HG03571 (cell line): ENCODE measurements around the gene AHDC1.
"Not testable (repeated sequence)": the region's sequence is repeated elsewhere in the genome, so short reads cannot be mapped to it uniquely, and the experiment has no call there.

Experiments
- ATAC-seq: cut with Tn5 transposase; IDR thresholded peaks from one replicate; pipeline ENCODE4 v1.9.1; 2021; ENCODE audit not compliant: unreplicated experiment

AHDC1 gene

DNA sequence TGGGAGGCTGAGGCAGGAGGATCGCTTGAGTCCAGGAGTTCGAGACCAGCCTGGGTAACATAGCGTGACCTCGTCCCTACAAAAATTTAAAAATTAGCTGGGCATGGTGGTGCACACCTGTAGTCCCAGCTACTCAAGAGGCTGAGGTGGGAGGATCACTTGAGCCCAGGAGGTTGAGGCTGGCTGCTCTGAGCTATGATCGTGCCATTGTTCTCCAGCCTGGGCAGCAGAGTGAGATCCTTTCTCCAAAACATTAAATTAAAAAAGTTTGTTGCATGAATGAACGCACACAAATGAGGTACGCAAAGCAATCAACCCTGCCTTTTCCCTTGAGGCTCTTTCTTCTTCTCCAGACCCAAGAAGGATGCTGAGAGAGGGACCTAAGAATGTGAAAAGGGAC is 50.1 kb downstream of the AHDC1 start:
- not testable (repeated sequence) for ATAC-seq

DNA sequence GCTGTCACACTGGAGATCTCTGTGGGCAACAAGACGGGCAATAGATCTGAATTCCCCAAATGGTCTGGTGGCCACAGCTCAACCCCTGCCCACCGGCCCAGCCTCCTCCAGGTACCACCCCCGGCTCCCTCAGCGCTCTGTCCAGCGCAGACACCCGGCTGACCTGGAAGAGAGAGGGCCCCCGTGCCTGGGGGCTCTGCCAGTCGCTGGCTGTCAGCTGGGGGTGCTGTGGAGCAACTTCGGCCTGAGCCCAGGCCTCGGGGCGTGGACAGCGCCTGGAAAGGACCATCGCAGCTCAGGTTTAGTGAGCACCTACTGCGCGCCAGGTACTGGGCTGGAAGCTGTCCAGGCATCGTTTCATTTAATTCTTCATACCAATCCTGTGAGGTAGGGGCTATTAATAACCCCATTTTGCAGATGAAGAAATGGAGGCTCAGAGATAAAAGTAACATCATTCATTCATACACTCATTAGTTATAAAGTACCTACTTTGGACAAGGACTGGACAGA is 51.0 kb downstream of the AHDC1 start:
- ATAC-seq = no peak

DNA sequence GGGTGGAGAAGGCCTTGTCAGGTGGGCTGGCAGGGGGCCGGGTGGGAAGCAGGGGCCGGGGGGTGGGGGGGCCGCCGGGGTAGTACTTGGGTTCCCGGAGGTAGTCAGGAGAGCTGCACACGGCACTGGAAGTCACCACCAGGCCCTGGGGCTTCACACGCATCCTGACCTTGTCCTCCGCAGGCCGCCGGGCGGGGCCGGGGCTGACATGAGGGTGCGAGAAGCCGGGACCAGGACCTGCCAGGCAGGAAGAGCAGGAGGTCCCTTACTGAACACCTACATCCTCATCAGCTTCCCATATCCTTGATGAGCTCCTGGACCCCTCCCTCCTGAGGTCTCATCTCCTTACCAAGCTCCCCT is 52.0 kb downstream of the AHDC1 start:
- ATAC-seq = no peak

DNA sequence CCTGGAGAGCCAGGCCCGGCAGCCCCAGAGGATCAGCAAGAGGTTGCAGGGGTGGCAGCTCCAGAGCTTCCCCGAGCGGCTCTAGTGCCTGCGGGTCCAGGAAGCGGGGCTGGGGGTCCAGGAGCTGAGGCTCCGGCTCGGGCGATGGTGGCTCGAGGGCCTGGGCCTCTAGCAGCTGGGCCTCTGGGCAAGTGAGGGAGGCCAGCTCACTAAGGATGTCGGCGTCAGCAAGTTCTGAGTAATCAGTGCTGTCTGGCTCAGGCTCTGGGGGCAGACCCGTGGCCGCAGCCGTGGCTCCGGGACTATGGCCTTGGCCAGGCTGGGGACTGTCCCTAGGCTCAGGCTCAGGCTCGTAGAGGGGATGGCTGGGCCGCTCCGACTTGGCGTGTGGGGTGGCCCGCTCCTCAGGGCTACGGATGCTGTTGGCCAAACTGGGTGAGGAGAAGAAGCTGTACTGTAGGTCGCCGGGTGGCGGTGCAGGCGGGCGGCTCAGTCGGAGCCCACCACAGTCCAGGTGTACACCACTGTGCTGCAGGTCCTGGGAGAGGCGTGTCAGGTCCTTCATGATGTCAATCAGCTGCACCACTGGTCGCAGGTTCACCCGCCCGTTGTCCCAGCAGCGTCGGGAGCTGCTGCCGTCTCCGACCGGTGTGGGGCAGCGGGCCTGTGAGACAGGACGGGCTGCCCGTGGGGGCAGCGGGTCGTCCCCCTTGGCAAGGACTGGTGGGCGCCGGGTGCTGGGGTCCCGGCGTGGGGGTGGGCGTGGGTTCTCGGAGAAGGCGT is 52.6 kb downstream of the AHDC1 start:
- ATAC-seq = no peak

DNA sequence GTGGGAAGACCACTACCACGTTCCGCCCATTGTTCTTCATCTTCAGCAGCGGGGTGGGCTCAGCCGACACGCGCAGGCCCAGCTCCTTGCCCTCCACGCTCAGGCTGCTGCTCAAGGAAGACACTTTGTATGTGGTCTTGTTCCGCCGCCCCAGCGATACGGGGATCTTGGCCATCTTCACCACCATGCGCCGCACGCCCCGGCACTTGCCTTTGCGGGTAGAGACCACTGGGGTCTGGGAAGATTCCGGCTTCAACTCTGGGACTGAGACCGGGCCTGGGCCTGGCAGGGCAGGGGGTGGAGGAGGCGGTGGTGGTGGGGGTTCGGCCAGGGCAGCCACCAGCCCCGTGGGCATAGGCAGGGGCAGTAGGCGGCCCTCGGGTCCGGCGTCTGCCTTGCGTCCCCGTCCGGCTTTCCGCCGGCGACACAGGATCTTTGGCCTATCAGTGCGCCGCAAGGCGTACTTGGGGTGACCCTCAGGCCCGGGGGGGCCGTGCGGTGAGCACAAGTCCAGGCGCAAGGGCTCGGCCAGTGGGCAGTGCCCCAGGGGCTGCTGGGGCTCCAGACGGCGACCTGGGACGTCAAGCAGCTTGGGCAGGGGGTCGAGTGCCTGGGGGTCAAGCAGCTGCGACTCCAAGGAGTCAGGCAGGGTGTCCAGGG is 53.3 kb downstream of the AHDC1 start:
- no peak for ATAC-seq

DNA sequence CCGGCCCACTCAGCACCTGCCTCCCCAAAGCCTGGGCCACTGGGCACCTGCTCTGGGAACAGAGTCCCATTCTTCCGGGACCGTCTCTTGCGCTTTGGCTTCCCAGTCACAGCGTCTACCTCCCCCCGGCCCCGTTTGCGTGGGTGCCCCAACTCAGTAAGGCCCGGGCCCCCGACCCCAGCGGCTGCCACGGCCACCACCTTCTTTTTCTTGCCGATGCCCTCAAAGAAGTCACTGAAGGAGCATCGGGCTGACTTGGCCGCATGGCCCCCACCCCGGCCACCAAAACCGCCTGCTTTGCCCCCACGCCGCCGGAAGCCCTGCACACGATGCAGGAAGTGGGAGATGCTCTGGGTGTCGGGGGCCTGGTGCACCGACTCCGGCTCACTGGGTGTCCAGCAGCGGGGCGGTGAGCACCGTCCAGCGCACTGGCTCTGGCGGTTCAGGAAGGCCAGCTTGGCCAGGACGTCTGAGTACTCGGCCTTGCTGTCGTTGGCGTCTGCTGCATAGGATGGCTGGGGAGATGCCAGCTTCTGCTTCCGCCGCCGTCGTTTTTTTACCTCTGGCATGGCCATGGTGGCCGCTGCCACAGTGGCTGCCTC is 54.0 kb downstream of the AHDC1 start:
- no peak for ATAC-seq

DNA sequence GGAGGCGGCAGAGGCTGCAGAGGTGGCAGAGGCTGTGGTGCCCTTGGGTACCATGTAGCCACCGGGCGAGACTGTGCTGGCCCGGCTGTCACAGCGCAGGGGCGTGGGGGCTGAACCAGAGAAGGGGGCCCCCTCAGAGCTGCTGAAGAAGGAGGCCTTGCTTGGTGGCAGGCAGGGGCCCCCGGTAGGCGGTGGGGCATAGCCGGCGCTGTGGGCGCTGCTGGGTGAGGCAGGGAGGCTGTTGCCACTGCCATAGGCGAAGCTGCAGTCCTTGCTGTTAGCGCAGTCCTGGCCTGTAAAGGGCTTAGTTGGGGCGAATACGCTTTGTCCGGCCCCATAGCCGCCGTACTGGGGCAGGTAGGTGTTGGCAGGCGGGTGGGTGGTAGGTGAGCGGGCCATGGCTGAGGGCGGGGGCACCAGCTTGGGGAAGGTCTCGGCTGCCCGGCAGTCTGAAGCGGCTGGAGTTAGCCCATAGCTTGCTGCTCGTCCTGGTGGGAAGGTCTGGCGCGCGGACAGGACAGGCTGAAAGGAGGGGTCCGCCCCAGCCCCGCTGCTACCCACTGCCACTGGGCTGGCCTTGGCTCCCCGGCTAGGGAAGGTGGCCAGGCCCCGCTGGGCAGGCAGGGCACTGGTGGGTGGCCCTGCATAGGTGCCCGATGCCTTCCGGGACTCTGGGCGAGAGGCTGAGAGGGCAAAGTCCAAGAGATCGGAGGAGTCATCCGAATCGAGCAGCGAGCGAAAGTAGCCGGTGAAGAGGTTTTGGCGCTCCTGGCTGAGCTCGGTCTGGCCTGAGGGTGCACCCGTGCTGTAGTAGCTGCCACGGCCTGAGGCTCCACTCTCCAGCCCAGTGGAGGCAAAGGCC is 54.9 kb downstream of the AHDC1 start:
- no peak for ATAC-seq

DNA sequence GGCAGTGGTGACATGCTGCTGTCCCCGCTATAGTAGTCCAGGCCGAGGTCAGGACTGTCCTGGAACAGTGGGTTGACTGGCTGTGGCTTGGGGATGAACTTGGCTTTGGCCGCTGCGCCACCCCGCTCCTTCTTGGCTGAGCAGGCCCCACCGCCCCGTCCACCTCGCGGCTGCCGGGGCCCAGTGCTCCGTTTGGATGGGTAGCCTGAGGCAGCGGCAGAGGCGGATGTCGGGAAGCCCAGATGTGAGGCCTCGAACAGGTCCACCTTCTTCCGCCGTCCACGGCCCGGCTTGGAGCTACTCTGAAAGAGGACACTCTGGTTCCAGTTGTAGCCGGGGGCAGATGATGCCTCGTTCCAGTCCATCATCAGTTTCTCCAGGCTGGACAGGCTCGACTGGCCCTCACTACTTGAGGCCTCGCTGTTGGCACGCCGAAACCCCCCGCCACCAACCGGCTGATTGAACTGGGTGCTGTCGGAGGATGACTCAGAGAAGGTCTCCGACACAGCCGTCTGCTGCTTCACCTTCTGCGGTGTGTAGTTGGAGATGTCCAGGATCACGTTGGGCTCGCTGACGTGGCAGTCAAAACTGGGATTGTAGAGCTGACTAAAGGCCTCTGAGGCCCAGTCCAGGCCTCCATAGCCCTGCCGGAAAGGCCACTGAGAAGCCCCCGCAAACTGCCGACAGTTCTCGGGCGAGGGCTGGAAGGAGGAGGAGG is 55.6 kb downstream of the AHDC1 start:
- ATAC-seq = no peak

DNA sequence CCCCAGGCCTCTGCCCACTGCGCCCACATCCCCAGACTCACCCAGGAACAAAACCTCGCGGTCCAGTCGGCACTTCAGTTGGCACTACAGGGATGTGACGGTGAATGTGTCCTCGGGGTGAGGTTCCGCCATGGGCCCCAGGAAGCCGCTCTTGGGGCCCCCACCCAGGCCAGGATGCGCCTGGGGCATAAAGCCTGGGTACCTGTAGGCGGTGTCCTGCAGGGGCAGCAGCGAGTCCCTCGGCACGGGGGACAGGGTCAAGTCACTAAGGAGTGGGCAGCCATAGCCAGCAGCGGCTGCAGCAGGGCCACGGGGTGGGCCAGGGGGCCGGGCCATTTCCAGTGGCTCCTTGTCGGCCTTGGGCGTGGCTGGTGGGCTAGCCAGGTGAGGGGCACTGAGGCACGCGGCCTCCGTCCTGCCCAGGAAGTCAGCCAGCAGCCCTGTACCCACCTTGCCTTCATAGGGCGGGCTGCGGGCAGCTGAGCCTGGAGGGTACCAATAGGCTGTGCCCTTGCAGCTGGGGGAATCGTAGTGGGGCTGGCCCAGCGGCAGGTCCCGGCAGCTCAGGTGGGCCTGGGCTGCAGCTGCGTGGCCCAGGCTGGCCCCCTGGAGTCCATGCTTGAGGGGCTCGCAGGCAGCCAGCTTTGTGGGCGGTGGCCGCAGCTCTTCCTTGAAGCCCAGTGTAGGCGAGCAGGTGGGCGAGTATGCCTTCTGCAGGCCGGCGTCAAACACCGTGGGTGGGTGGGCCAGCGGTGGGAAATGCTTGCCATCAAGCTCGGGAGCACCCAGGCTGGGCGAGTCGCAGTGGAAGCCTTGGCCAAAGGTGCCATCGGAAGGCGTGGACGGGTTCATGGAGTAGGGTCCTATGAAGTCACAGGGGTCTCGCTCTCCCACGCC is 56.5 kb downstream of the AHDC1 start:
- ATAC-seq = no peak

DNA sequence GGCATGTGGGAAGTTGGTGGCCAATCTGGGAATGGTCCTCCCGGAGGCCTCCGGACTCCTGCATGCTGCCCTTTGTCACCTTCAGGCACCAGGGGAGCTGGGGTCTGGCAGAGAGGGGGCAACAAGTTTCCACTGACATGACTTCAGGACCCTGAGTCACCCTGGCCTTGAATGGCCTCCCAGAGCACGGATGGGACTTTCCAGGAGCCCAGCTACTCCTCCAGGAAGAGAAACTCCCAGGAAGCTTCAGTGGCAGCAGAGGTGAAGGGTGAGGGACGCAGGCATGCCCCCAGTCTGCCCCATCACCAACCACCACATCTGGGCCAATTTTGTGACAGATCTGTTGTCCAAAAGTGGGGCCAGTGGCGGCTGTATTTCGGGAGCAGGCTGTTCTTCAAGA is 58.1 kb downstream of the AHDC1 start:
- no peak for ATAC-seq

DNA sequence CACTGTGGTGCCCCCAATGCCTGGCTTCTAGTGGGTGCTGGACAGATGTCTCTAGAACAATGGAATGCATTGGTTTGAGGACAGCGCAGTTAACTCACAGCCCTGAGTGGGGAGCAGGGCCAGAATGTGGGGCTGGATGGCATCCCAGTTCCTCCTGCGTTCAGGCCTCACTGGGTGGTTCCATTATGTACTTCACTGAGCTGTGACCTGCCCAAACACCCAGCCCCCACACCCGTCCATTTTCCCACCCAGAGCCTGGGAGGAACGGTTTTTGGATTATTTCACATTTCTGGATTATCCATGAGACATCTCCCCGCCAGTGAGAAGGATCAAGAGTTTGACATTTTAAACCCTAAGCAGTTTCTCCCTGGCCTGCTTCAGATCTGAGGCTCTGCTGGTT is 58.7 kb downstream of the AHDC1 start:
- ATAC-seq = no peak

DNA sequence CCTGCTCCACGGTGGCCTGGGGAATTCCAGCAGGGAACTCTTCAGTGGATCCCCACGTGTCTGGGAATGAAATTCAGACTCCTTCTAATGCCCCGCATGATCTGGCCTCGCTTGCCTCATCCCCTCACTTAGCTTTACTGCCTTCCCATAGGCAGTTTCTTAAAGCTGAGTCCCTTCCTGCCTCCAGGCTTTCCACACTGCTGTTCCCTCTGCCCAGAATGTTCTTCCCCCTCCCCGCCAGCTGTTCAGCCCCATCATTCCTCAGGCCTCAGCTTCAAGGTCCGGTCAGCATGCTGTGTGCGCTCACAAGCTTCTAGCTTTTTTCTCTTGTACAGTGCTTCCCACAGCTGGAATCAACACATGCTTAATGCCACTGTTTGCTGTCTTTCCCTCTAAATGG is 59.1 kb downstream of the AHDC1 start:
- no peak for ATAC-seq

DNA sequence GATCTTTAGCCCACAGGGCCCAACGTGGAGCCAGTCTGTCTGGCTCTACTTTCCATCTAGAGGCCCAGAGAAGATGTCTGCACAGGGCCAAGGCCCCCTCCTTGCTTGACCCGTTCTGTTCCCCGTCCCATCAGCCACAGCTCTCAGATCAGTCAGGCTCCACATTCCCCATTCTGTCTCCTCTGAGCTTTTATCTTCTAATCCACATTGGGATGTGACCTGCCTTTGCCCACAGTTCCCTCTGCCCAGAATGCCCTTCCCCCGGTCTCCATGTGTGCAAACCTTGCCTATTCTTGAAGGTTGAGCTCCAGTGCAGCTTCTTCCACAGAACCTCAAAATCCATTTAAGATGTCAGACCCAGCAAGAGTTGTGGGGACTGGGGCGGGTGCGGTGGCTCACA is 60.7 kb downstream of the AHDC1 start:
- no peak for ATAC-seq

DNA sequence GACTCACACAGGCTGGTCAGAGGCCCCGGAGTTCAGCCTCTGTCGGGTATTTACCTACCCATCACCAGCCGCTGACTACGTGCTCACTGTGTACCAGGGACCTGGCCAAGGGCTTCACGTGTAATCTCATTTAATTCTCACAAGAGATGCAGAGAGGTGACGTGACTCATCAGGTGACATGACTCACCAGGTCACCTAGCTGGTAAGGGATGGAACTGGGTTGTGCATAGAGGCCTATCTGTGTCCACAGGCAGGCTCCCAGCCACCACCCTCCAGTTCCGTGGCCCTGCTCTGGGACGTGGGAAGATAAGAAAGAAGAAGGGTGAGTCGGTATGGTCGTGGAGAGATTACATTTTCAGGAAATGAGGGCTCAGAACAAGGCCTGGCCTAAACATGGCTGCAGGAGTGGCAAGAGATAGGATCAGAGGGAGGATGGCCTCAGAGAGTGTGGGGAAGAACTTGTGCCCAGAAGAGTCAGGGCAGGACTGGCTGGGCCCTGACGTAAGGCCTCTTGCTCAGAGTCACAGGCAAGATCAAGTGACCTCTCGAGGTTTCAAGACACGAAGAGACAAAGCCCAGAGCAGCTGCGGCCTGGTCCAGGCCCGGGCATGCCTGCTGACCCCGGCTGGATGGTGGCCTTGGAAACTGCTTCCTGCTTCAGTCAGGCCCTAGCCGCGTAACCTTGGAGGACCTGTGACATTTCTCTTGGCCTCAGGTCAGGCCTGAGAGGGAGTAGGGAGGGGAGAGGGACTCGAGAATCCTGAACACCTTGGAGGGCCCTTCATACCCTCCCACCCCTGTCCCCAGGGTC is 61.3 kb downstream of the AHDC1 start:
- no peak for ATAC-seq

DNA sequence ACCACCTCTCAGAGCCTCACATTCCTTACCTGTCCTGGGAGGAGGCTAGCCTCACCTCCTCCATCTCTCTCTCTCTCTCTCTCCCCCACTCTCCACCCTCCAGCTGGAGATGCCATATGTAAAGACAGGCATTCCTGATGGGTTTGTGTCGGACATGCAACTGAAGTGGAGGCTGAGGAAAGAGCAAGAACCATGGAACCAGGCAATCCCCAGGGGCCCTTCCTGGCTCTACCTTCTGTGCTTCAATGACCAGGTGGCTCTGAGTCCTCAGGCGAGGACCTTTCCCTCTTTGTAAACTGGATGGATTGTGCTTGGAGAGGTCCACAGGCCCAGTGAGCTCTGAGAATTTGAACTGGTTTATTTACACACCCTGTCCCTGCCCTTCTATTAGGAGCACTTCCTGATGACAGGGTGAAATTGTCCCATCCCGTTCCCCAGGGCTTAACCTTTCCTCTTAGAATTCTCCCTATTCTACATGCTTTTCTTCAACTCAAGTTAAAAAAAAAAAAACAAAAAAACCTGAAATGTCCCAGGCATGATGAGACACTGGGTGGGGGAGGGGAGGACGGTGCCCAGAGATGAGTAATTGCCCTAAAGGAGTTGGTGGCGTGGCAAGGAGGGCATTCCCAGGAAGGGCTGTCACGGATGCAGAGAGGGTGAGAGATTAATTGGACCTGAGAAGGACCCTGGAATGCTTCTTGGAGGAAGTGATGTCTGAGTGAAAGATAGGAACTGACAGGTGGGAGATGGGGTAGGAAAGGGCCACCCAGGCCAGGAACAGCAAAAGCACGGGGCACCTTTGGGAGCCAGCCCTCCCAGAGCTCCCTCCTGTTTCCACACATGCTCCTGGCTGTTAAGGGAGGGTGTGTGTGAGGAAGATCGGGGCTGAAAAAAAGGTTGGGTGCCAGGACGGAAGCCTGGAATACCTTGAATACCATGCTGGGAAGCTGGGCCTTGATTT is 63.8 kb downstream of the AHDC1 start:
- no peak for ATAC-seq

DNA sequence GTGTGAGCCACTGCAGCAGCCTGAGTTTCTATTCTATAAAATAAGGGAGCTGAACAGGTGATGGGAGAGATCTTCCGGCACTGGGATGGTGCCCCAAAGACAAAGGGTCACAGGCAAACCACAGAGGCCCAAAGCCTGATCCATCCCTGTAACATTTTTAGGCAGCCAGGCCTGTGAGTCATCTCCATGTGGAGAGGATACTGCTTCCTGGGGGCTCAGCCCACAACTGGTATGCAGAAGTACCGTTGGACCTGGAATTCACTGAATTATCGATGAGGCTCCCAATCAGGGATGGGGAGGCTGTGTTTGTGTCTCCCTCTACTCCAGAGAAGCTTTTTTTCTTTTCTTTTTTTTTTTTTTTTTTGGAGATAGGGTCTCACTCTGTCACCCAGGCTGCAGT is 65.2 kb downstream of the AHDC1 start:
- ATAC-seq = no peak

DNA sequence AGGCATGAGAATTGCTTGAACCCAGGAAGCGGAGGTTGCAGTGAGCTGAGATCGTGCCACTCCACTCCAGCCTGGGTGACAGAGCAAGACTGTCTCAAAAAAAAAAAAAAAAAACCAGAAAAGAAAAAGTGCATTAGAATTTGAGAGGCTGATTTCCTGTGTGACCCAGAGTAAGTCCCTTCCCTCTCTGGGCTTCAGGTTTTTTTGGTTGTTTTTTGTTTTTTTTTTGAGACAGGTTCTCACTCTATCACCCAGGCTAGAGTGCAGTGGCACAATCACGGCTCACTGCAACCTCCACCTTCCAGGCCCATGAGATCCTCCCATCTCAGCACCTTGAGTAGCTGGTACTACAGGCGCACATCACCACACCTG is 65.7 kb downstream of the AHDC1 start:
- not testable (repeated sequence) for ATAC-seq

DNA sequence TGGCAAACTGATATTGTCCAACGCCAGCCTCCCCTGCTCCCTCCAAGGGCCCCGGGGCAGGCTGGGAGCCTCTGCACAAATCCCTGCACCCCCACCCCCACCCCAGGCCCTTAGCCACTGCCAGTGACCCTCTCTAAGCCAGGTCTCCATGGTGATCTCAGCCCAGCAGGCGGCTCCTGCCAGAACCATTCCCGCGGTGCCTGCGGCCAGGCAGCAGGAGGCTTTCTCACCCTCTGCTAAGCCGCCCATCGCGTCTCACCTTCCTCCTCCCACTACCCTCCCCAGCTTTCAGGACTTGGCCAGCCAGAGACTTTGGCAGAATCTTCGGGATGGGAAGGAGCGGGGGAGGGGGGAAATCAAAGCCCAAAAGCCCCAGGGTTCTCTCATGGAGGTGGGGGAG is 67.2 kb downstream of the AHDC1 start:
- ATAC-seq = no peak
